BJ (cell line): Measurements from ENCODE around the gene JCAD. TPM values are rescaled to one million over a fixed set of nuclear protein-coding genes. Genes with fewer than 3 reads are reported as not detected.

Experiments used
- CTCF ChIA-PET: fragments of 350-600 bp; formaldehyde crosslinking; extraction: SDS; loops from one replicate; lab custom pipeline; 2021; ENCODE audit warnings: antibody characterized with exemption, inconsistent platforms; lab: Yijun Ruan, JAX
- POLR2A ChIA-PET: fragments of 300-600 bp; sonication (Branson Sonifier 250); formaldehyde crosslinking; extraction: SDS; loops from one replicate; lab custom pipeline; 2021; ENCODE audit warnings: antibody characterized with exemption; lab: Charles Lee
- DNase-seq: peaks from one replicate; pipeline ENCODE4 v3.0.0-alpha.2; 2011; ENCODE audit warnings: low read depth
- H3K27me3 ChIP-seq: 2 replicates; pipeline ENCODE4 v1.6.0; 2011; ENCODE audit warnings: low read length; ENCODE audit not compliant: control insufficient read depth, insufficient read depth
- H3K36me3 ChIP-seq: 2 replicates; pipeline ENCODE4 v1.5.1; 2011; ENCODE audit warnings: low read length; ENCODE audit not compliant: control insufficient read depth, insufficient read depth
- H3K4me3 ChIP-seq: 2 replicates; pipeline ENCODE4 v1.5.1; 2011; ENCODE audit warnings: low read depth, mild to moderate bottlenecking, control low read depth, low read length
- polyA plus RNA-seq: library from polyadenylated mRNA; depleted of rRNA; stranded (reverse); fragments of >200 nt; gene quantifications from 2 replicates; pipeline ENCODE4 v1.2.3, GENCODE V29; 2011
- TF ChIP-seq, protein P1 (sequence below): IDR thresholded peaks from 2 replicates; pipeline ENCODE4 v1.5.1; 2011; ENCODE audit warnings: low read depth, mild to moderate bottlenecking, control low read depth, inconsistent platforms, low read length, moderate library complexity; ENCODE audit not compliant: insufficient read depth

JCAD gene
- polyA plus RNA-seq, 1 experiment, result 13.9 TPM

DNA sequence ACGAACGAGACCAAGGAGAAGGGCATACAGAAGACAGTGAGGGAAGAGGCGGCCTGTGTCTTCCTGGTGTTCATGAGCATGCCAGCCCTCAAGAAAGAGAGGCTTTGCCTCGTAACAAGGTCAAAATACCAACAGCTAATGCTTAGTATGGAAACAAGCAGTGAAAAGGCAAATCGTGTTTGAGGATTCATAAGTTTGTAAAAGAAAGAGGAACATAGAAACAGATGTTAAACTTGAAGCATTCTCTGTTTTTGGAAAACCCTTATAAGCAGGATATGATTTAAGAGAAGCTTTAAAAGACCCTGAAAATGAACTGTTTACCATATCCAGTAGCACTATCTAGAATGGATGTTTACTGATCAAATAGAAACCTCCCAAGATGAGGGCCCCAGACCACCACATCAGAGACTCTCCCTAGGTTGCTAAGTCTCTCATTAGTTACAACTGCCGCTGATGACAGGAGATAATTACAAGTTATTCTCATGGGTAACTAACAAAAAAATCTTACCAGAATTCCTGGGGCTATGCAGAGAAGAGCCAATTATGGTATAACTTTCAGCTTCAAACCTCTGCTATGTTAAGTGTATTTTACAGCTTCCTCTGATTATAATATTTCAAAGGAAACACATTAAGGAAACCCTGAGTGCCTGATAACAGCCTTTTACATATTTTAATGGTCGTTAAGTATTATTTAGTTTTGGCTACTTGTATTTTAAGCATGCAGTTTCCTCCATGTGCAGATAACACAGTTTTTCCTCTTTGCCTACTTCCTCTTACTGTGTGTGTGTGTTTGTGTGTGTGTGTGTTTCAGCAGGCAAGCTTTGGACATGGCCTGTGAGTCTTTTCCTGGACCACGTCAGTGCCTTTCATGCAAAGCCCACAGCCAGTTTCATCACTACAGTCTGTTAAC is 17.9 kb downstream of the JCAD start:
- Histone ChIP-seq H3K27me3 (no peaks in the 10 kb centered on the region), H3K4me3 (no peak overlapping the region), H3K36me3 (peaks cover 11% of the 10 kb centered on the region)
- TF ChIP-seq, protein P1, sequence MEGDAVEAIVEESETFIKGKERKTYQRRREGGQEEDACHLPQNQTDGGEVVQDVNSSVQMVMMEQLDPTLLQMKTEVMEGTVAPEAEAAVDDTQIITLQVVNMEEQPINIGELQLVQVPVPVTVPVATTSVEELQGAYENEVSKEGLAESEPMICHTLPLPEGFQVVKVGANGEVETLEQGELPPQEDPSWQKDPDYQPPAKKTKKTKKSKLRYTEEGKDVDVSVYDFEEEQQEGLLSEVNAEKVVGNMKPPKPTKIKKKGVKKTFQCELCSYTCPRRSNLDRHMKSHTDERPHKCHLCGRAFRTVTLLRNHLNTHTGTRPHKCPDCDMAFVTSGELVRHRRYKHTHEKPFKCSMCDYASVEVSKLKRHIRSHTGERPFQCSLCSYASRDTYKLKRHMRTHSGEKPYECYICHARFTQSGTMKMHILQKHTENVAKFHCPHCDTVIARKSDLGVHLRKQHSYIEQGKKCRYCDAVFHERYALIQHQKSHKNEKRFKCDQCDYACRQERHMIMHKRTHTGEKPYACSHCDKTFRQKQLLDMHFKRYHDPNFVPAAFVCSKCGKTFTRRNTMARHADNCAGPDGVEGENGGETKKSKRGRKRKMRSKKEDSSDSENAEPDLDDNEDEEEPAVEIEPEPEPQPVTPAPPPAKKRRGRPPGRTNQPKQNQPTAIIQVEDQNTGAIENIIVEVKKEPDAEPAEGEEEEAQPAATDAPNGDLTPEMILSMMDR, result no peak
- no peak for DNase-seq
- ChIA-PET CTCF (interaction anchor here (0.6 kb wide), 1 partner anchor 320 kb away, joined by 5 read pairs; no protein-coding TSS in a partner anchor), POLR2A (no interaction called here)

DNA sequence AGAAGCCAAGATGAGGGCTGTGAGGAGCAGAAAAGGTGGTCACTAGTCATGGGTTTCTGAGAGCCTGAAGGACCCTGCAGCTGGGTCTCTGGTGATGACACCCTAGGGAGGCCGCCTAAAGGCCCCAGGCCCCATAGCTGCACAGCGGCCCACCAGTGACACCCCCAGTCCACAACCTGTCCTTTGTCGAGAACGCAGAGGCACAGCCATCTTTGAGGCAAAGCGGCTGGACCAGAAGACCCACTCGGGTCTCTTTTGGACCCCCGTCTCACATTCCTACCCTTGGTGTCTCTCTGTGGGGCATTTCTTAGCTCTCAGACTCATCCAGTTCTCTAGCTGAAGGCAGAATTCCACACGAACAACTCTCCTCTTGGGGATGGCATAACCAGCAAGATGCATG is 18.8 kb downstream of the JCAD start:
- POLR2A ChIA-PET, result no interaction called here
- DNase-seq, result no peak
- Histone ChIP-seq H3K27me3 (no peaks in the 10 kb centered on the region), H3K4me3 (no peak overlapping the region), H3K36me3 (peaks cover 9% of the 10 kb centered on the region)
- CTCF ChIA-PET, result no interaction called here
- TF ChIP-seq, protein P1, result no peak

DNA sequence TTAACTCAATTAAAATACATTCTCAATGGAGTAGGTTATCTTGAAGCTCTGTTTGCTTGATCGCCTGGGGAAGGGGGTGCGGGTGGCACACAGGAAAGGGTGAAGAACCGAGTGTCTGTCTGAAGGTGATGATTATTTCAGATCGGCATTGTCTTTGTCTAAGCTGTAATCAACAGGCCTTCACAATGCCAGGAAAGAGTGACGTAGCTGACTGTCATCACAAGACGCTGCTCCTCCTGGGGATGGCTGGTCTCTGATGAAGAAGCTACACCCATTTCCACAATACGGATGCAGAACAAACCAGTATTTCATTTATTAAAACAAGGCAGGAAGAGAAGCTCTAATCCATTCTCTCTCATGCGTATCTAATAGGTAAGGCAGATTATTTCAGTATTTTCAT is 19.4 kb downstream of the JCAD start:
- Histone ChIP-seq H3K36me3 (peaks cover 8% of the 10 kb centered on the region), H3K27me3 (no peaks in the 10 kb centered on the region), H3K4me3 (no peak overlapping the region)
- no peak for DNase-seq
- POLR2A ChIA-PET, result no interaction called here
- TF ChIP-seq, protein P1, result no peak
- CTCF ChIA-PET, result no interaction called here

DNA sequence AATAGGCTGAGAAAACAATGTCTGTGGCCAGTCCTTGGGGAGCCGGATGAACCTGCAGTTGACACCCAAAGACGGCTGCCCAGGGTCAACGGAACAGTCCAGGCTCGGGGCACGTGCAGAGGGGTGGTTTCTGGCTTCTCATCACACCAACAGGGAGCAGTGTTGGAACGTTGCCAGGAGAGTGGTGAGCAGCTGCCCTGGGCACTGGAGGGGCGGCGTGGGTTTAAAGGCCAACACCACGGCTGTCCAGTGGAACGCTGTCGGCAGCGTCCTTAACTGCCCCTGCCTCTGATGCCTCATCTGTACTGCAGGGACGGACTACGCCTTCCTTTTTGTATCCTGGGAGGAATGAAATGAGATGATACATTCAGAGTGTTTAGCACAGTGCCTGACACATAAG is 19.8 kb downstream of the JCAD start:
- TF ChIP-seq, protein P1, result no peak
- Histone ChIP-seq H3K4me3 (no peak overlapping the region), H3K36me3 (peaks cover 8% of the 10 kb centered on the region), H3K27me3 (no peaks in the 10 kb centered on the region)
- ChIA-PET CTCF (no interaction called here), POLR2A (no interaction called here)
- no peak for DNase-seq

DNA sequence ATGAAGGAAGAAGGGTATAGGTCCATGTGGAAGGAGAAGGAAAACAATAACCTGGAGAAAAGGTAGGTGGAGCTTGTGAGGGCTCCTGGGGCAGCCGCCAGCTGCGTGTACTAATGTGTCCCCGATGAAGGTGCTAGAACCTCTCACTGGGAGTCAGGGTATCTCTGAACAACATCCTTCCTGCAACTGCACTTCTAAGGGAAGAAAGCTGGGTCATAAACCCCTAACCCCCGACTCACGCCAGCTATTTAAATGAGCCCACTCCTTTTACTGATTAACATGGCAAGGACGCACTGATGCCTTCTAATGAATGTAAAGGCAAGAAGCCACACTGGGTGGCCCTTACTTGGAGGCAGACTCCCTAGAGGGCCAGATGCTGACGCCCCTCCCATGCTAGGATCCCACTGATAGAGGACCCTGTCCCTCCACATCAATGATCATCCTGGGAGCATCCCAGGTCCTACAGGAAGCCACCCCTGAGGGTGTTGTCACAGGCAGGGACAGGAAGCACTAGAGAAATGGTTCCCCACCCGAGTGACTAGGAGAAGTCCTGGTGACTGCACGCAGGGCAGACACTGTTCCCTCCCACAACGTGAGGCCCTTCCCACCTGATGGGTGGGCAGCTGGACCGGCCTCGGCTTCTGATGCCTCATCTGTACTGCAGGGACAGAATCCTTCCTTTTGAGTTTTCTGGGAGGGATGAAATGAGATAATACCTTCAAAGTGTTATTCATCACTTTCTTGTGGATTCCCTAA is 20.4 kb downstream of the JCAD start:
- TF ChIP-seq, protein P1, result no peak
- no peak overlapping the region for H3K4me3 ChIP-seq
- no peak for DNase-seq
- POLR2A ChIA-PET, result no interaction called here
- no peaks in the 10 kb centered on the region for H3K27me3 ChIP-seq
- CTCF ChIA-PET, result interaction anchor here (0.6 to 0.8 kb wide), 2 partner anchors 40 to 66 kb away, joined by 3 read pairs; no protein-coding TSS in a partner anchor
- H3K36me3 ChIP-seq, result peaks cover 6% of the 10 kb centered on the region; the same call in 1 of the 2 replicates
